HG02610 (cell line): Measurements from ENCODE around the gene GPR39.
"Not testable (repeated sequence)": the region's sequence is repeated elsewhere in the genome, so short reads cannot be mapped to it uniquely, and the experiment has no call there.

Source experiments
- ATAC-seq: cut with Tn5 transposase; IDR thresholded peaks from one replicate; pipeline ENCODE4 v1.9.1; 2021; ENCODE audit warnings: mild to moderate bottlenecking, moderate library complexity; ENCODE audit not compliant: unreplicated experiment

The GPR39 gene

GRCh38 chr2:132488491-132488890 lies 71.9 kb downstream of the GPR39 start:
- no peak for ATAC-seq

DNA sequence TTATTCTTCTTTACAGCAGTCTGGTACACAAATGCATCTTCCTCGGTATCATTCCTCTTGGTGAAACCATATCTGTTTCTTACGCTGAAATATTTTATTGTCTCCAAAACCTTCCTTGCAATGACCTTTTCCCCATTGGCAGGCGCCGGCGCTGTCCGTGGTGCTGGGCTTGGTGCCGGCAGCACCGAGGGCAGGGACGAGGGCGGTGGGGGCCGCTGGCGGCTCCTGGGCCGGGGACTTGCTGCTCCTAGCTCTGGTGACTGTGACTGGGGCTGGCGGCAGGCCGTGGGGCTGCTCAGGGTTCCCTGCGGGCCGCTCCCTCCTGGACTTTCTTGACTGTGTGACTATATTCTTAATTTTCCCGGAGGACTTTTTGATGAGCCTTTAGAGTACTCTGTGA lies 72.5 kb downstream of the GPR39 start:
- ATAC-seq = no peak

DNA sequence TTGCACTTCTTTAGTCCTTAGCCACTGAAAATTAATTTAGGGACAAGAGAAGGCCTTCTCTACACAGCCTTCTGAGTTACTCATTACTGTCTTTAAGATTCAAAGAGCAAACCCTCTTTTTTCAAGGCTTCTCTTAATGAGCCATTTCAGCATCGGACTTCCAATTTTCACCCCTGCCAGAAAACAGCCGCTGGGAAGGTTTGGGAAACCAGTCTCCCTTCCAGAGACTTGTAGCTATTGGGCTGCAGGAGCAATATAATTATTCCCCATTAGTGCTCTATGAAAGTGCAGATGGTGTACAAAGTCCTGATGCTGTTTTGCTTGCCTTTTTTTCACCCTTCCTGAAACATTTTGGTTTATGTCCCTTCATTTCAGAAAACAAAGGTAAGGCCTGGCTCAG lies 79.3 kb downstream of the GPR39 start:
- ATAC-seq = no peak

DNA sequence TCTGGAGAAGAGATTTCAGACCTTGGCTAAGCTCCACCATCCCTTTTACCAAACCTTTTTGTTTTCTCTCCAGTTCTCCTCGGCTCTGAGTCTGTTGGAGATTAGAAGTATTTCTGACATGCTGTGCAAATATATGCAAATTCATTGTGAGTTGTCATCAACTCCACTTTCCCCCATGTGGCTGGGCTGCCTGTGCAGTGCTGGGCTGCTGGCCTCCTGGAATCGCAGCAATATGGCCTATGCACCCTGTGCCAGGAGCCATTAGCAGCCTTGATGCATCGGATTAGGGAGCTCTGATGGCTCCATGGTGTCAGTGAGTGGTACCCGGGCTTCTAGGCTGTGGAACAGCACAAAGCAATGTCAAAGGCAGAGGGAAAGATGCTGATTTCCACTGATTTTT lies 80.0 kb downstream of the GPR39 start:
- ATAC-seq = no peak

DNA sequence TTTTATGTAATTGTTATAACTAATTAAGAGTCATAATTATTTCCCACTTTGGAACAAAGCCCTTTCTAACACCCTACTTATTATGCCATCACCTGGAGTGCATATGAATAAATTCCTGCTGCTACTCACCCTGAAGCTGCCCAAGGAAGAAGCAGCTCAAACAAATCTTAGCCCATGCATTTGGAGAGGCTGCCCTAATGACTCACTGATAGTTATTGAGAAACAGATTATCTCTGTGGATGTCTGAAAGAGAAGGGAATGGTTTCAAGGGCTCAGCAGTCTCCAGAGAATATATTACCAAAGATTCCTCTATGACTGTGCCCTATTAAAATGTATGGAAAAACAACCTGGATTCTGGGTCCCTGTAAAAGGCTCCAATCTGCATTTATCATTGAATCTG lies 81.0 kb downstream of the GPR39 start:
- no peak for ATAC-seq

GRCh38 chr2:132503701-132504100 lies 87.1 kb downstream of the GPR39 start:
- ATAC-seq = no peak

DNA sequence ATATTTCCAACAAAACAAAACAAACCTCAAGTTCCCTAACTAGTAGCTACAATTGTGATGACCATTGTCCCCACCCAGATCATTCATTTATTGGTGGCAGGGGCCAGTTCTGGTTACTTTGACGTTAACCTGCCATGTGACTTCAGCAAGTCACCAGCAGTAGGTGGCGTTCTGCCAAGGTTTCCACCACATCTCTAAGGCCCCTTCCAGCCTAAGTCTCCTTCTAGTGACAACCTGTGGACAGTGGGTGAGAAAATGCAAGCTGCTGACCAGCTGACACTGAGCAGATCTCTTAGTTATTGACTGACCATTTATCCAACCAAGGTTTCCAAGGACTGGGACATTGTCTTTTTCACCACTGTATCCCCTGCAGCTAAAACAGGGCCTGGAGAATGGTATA lies 98.4 kb downstream of the GPR39 start:
- ATAC-seq = no peak

DNA sequence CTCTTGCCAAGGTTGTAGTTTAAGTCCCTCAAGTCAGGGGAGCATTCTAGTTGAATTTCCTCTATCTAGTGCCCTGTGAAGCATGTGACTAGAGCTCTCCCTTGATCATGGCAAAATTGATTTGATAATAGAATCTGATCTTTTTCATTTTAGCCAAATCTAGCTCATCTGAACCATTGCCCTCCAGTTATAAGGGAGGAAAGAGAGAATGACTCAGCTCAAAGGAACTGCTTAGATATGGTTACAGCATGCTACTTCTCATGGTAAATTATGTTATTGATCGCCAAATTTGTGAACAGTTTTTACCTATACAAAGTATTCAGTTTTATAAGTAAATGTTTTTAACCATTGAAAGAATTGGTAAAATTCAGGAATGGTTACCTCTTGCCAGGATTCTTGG lies 100.8 kb downstream of the GPR39 start:
- no peak for ATAC-seq

DNA sequence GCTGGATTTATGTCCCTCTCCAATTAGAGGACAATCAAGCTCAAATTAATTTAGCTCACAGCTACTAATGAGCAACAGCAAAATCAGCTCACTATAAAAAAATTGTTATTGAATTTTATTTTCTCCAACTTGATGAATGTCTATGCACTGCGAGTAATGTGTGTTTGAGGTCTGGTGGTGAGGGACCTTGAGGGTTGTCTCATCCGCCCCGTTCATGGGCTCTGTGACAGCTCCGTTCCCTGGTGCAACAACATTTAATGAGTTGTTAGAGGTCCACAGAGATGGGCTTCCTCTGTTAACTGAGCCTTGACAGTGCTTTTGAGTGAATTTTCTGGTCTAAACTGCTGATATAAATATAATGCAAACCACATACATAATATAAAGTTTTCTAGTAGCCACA lies 101.7 kb downstream of the GPR39 start:
- ATAC-seq = no peak

DNA sequence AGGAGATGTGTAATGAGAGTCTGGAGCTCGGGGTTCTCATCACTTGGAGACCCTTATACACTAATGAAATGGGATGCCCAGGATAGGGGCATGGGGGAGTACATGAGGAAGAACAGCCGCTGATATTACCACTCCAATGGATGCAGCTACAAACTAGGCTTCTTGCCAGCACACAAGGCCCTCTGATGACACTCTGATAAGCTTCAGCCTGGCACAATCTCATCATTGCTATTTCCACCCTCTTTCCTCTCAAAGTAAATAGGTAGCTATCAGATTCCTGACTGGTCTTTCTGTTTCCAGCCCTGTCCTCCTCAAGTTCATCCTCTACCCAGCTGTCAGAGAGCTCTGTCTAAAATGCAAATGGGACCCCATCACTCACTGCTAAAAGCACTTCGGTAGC lies 103.0 kb downstream of the GPR39 start:
- ATAC-seq = no peak

DNA sequence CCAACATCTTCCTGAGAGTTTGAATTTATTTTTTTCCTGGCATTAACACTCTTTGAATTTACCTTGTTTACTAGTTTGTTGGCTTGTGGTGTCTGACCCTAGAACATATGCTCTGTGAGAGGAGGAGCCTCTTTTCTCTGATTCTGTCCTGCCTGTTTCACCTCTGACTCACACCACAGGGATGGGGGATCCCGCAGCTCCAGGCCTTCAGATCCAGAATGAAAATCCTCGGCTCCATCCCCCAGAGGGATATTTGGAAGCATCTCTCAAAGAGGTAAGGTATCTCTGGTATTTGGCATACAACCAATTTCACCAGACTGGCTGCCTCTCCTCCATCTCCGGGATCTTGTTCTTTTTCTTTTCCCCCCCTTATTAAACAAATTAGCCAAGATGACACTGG lies 104.7 kb downstream of the GPR39 start:
- ATAC-seq = no peak

- no peak for ATAC-seq
These were observed 106.3 kb downstream of the GPR39 start for GRCh38 chr2:132522901-132523300.

- ATAC-seq = not testable (repeated sequence)
These were observed 120.5 kb downstream of the GPR39 start for GRCh38 chr2:132537061-132537460.

- no peak for ATAC-seq
These were observed 121.8 kb downstream of the GPR39 start for GRCh38 chr2:132538331-132538855.

DNA sequence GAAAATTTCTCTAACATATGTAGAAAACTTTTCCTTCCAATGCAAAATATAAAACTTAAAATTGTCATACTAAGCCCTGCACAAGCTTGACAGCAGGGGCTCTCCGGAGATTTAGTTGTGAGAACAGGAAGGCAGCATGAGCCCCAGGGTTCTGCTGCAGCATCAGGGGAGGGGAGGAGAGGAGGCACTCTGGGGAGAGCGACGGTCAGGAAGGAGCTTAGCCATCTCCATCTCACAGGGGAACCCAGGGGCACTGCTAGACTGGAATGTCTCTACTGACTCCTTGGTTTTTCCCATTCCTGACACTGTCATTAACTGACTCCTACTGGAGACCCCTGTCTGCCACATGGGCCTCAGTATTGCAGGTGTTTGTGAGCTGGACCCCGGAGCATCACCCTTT lies 123.6 kb downstream of the GPR39 start:
- no peak for ATAC-seq

DNA sequence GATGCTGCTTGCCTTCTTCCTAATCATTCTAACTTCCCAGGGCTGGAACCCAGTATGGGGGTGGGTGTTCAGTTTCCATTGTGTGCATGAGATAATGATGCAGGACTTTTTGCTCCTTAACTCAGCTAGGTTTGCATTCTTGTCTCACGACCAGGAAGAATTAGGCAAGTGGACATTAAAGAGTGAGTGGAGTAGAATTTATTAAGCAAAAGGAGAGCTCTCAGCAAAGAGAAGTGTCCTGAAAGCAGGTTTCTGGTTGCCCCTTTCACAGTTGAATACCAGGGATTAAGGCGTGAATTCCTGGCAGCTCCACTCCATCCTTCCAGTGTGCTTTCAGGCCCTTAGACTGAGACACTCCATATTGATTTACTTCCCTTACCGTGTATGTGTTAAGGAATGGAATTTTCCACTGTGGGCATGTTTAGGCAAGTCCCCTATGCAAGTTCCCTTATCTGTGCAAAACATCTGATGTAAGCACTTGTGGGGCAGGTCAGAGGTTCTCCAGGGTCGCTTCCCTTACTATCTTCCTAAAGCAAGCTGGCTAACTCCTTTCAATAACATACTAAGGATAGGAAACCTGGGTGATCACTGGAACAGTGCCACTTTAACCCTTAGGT lies 126.5 kb downstream of the GPR39 start:
- ATAC-seq = no peak

GRCh38 chr2:132544006-132544630 lies 127.5 kb downstream of the GPR39 start:
- ATAC-seq = no peak

GRCh38 chr2:132547090-132547687 lies 130.6 kb downstream of the GPR39 start:
- no peak for ATAC-seq

DNA sequence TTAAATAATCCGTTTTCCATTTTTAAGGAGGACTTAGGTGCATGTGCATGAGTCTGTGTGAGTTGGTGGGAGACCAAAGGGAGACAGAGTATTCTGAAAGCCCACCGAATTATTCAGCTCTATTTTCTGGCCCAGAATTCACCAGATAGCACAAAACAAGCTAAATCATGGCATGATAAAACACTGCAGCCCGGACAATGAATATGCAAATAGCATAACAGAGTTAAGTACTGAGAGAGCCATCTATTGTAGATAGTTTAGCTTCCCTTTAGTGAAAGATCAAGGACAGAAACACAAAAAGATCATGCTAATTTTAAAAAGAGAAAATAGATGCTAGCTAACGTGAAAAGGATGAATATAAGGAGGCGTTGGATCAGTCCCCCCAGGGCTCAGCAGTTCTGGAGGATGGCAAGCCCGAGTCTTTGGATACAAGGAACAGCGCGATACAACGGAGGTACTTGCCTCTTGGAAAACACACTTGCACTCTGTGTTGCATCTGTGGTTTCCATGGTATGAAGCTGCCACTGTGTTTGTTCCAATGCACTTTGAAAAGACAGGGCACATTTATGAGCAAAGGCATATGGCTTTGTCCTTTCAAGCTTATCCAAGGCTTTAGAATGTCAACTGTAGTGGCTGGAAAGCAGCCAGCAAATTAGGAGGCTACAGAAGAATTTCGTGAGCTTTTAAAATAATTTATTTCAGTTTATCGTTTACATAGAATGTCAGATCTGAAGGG lies 133.5 kb downstream of the GPR39 start:
- ATAC-seq = no peak

GRCh38 chr2:132550946-132551345 lies 134.3 kb downstream of the GPR39 start:
- no peak for ATAC-seq

GRCh38 chr2:132557694-132558093 lies 141.1 kb downstream of the GPR39 start:
- ATAC-seq = no peak

DNA sequence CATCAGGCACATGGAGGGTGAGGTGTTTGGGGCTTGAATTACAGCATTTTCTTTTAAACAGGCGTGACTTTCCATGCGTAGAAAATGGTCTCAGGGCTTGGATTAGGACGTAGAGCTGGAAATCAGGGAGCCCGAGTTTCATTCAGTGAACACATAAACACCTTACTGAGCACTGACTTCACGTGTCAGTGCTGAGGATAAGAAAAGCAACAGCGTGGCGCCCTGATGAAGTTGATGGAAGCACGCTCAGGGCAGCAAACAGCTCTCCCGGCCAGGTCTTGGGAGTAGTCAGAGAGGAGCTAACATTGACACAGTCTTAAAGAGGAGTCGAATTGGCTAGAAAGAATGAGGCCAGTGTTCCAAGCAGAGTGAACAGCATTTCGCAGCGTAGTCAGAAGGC lies 142.7 kb downstream of the GPR39 start:
- no peak for ATAC-seq
